Activated CD4-positive, CD25-positive, alpha-beta regulatory T cell (primary cell): ENCODE data around the gene GOLGA8M.
"Not testable (repeated sequence)": the region's sequence is repeated elsewhere in the genome, so short reads cannot be mapped to it uniquely, and the experiment has no call there.

Experiments used
- DNase-seq, 4 experiments: peaks; one replicate each; lab custom pipeline; 2025; lab: John Stamatoyannopoulos, UW

GOLGA8M gene

GRCh38 chr15:28663717-28664116 is 48.5 kb downstream of the GOLGA8M start:
- not testable (repeated sequence) for DNase-seq

- DNase-seq = not testable (repeated sequence)
Observed at GRCh38 chr15:28660750-28661149, 51.5 kb downstream of the GOLGA8M start.

- not testable (repeated sequence) for DNase-seq
Observed at GRCh38 chr15:28656018-28656360, 56.2 kb downstream of the GOLGA8M start.

- not testable (repeated sequence) for DNase-seq
Observed at GRCh38 chr15:28655329-28656017, 56.7 kb downstream of the GOLGA8M start.

GRCh38 chr15:28654194-28654593 is 58.0 kb downstream of the GOLGA8M start:
- DNase-seq = not testable (repeated sequence)

- DNase-seq = not testable (repeated sequence)
Observed at GRCh38 chr15:28652538-28652937, 59.7 kb downstream of the GOLGA8M start.
